Right cardiac atrium (tissue), 5 donors: Measurements from ENCODE around the gene RAB9A. TPM values are rescaled to one million over a fixed set of nuclear protein-coding genes. Genes with fewer than 3 reads are reported as not detected.

Experiments
- ATAC-seq, 2 donors: fragments of 200-7000 bp; cut with Tn5 transposase; one replicate each; pipeline versions ENCODE4 v1.8.0 to v1.9.1; 2020; ENCODE audit warnings: moderate library complexity in 2 of 2, mild to moderate bottlenecking in 1 of 2
- DNase-seq, 3 donors: peaks; one replicate each; pipeline ENCODE4 v3.0.0-alpha.2; 2020
- H3K27ac ChIP-seq: one replicate; pipeline ENCODE4 v1.5.1; 2013; ENCODE audit warnings: mild to moderate bottlenecking, low read length, control low read depth, moderate library complexity
- H3K27me3 ChIP-seq: one replicate; pipeline ENCODE4 v1.6.1; 2013; ENCODE audit not compliant: control insufficient read depth, insufficient read depth
- H3K4me1 ChIP-seq: one replicate; pipeline ENCODE4 v1.6.1; 2013; ENCODE audit warnings: low read length; ENCODE audit not compliant: control insufficient read depth, insufficient read depth
- H3K4me3 ChIP-seq: one replicate; pipeline ENCODE4 v1.5.1; 2013; ENCODE audit warnings: low read length, control low read depth
- H3K9me3 ChIP-seq: one replicate; pipeline ENCODE4 v1.6.1; 2013; ENCODE audit warnings: low read length; ENCODE audit not compliant: control insufficient read depth
- WGBS: extraction: QIAGEN DNeasy Blood & Tissue Kit; methylation state at CpG from one replicate; pipeline ENCODE4 v1.1.7; 2013; 5-methylcytosine and 5-hydroxymethylcytosine counted together
- intact Hi-C, 4 donors: fragments of 100-400 bp; cut with DNase I; formaldehyde crosslinking; loops; one replicate each; pipeline versions ENCODE4 v1.11.0 to v1.14.0; 2022 to 2023
- polyA plus RNA-seq: library from polyadenylated mRNA; stranded (reverse); fragments of 200-250 nt; gene quantifications from one replicate; pipeline ENCODE4 v1.2.3, GENCODE V29; 2013
- total RNA-seq, 4 donors: library from RNA; stranded (reverse); fragmentation: NEBNext Ultra II Directional; extraction: Animal tissue kit (Norgen Biotek cat#: 25700); gene quantifications; one replicate each; pipeline ENCODE4 v1.2.1, GENCODE V29; 2021
- donor health status: healthy with polysubstance abuse.
- donor health status: DM: no; HTN: yes; CAD: no.
- donor health status: DM: no; HTN: no; CAD: no.
- donor health status: DM: no; HTN: yes; CAD: no; lungs with severe emphysema.
- donor health status: DM: yes; HTN: yes; CAD: no.

RAB9A gene
- total and polyA plus RNA-seq, 5 donors, result 18.5 to 20.6 (median 19.4) TPM

- peak; percentile 43 to 48 for ATAC-seq
- Histone ChIP-seq H3K27ac (no peak overlapping the region), H3K27me3 (no peaks in the 10 kb centered on the region), H3K9me3 (no peaks in the 10 kb centered on the region), H3K4me1 (no peaks in the 10 kb centered on the region), H3K4me3 (no peak overlapping the region)
- intact Hi-C loops, result loop anchor here in 2 of 4 donors (5.0 kb wide), 1 partner anchor 91 kb away; no protein-coding TSS in a partner anchor
- WGBS, result 12% methylated on average over 2 of the region's 2 CpGs
- DNase-seq, result peak in 1 of 3 donors; percentile 61
These were observed 58.9 kb downstream of the RAB9A start for GRCh38 chrX:13747836-13748235.

GRCh38 chrX:13748486-13748885 lies 59.6 kb downstream of the RAB9A start:
- 92% methylated on average over 3 of the region's 3 CpGs for WGBS
- Histone ChIP-seq H3K4me1 (no peaks in the 10 kb centered on the region), H3K4me3 (no peak overlapping the region), H3K9me3 (no peaks in the 10 kb centered on the region), H3K27ac (no peak overlapping the region), H3K27me3 (no peaks in the 10 kb centered on the region)
- DNase-seq (no peak), ATAC-seq (no peak)
- intact Hi-C loops, result loop anchor here in 2 of 4 donors (5.0 kb wide), 1 partner anchor 91 kb away; no protein-coding TSS in a partner anchor

GRCh38 chrX:13750204-13750603 lies 61.3 kb downstream of the RAB9A start:
- ATAC-seq (peak in 1 of 2 donors; percentile 41), DNase-seq (no peak)
- Histone ChIP-seq H3K4me1 (no peaks in the 10 kb centered on the region), H3K27me3 (no peaks in the 10 kb centered on the region), H3K9me3 (no peaks in the 10 kb centered on the region), H3K27ac (no peak overlapping the region), H3K4me3 (no peak overlapping the region)
- intact Hi-C loops, result loop anchor here in 2 of 4 donors (5.0 to 10.0 kb wide), 2 partner anchors 93 to 285 kb away; no protein-coding TSS in a partner anchor

- DNase-seq (no peak), ATAC-seq (no peak)
- Histone ChIP-seq H3K9me3 (no peaks in the 10 kb centered on the region), H3K4me3 (no peak overlapping the region), H3K4me1 (no peaks in the 10 kb centered on the region), H3K27ac (no peak overlapping the region), H3K27me3 (no peaks in the 10 kb centered on the region)
- intact Hi-C loops, result loop anchor here in 2 of 4 donors (5.0 to 10.0 kb wide), 2 partner anchors 94 to 284 kb away; no protein-coding TSS in a partner anchor
These were observed 61.9 kb downstream of the RAB9A start for GRCh38 chrX:13750812-13751211.

- 91% methylated on average over 3 of the region's 3 CpGs for WGBS
These were observed 63.2 kb downstream of the RAB9A start for GRCh38 chrX:13752141-13752540.

GRCh38 chrX:13752646-13753045 lies 63.7 kb downstream of the RAB9A start:
- Histone ChIP-seq H3K4me3 (no peak overlapping the region), H3K27ac (no peak overlapping the region), H3K27me3 (no peaks in the 10 kb centered on the region), H3K4me1 (no peaks in the 10 kb centered on the region), H3K9me3 (no peaks in the 10 kb centered on the region)
- DNase-seq, result no peak
- intact Hi-C loops, result loop anchor here in 2 of 4 donors (5.0 to 10.0 kb wide), 2 partner anchors 95 to 282 kb away; no protein-coding TSS in a partner anchor
- 44% methylated on average over 3 of the region's 3 CpGs for WGBS
- ATAC-seq, result no peak

More at GRCh38 chrX:13752141-13752540, 63.2 kb downstream of the RAB9A start:
- intact Hi-C loops, result loop anchor here in 2 of 4 donors (5.0 to 10.0 kb wide), 2 partner anchors 95 to 283 kb away; no protein-coding TSS in a partner anchor
- no peaks in the 10 kb centered on the region for H3K9me3 ChIP-seq
- H3K27me3 ChIP-seq, result no peaks in the 10 kb centered on the region
- H3K4me1 ChIP-seq, result no peaks in the 10 kb centered on the region
- DNase-seq, result no peak
- no peak for ATAC-seq
- H3K4me3 ChIP-seq, result no peak overlapping the region
- H3K27ac ChIP-seq, result no peak overlapping the region

- intact Hi-C loops, result loop anchor here in 2 of 4 donors (5.0 to 10.0 kb wide), 2 partner anchors 97 to 280 kb away; no protein-coding TSS in a partner anchor
- DNase-seq (no peak), ATAC-seq (no peak)
- Histone ChIP-seq H3K4me1 (no peaks in the 10 kb centered on the region), H3K9me3 (no peaks in the 10 kb centered on the region), H3K27me3 (no peaks in the 10 kb centered on the region), H3K27ac (no peak overlapping the region), H3K4me3 (no peak overlapping the region)
- WGBS, result 90% methylated on average over 1 of the region's 1 CpG
These were observed 65.8 kb downstream of the RAB9A start for GRCh38 chrX:13754765-13755164.

- no peak for DNase-seq
- Histone ChIP-seq H3K27ac (no peak overlapping the region), H3K9me3 (no peaks in the 10 kb centered on the region), H3K4me3 (no peak overlapping the region), H3K27me3 (no peaks in the 10 kb centered on the region), H3K4me1 (no peaks in the 10 kb centered on the region)
- no peak for ATAC-seq
- intact Hi-C loops, result loop anchor here in 1 of 4 donors (10.0 kb wide), 1 partner anchor 280 kb away; no protein-coding TSS in a partner anchor
- 79% methylated on average over 1 of the region's 1 CpG for WGBS
These were observed 66.3 kb downstream of the RAB9A start for GRCh38 chrX:13755254-13755653.

- ATAC-seq (no peak), DNase-seq (no peak)
- Histone ChIP-seq H3K4me1 (no peaks in the 10 kb centered on the region), H3K9me3 (no peaks in the 10 kb centered on the region), H3K4me3 (no peak overlapping the region), H3K27ac (no peak overlapping the region), H3K27me3 (no peaks in the 10 kb centered on the region)
- WGBS, result 93% methylated on average over 4 of the region's 4 CpGs
- intact Hi-C loops, result loop anchor here in 1 of 4 donors (10.0 kb wide), 1 partner anchor 278 kb away; no protein-coding TSS in a partner anchor
These were observed 67.5 kb downstream of the RAB9A start for GRCh38 chrX:13756381-13756780.

- H3K4me3 ChIP-seq, result no peak overlapping the region
- peaks cover 3% of the 10 kb centered on the region for H3K4me1 ChIP-seq
- DNase-seq, result no peak
- ATAC-seq, result no peak
- no peaks in the 10 kb centered on the region for H3K27me3 ChIP-seq
- WGBS, result 80% methylated on average over 8 of the region's 8 CpGs
- intact Hi-C loops, result loop anchor here in 1 of 4 donors (10.0 kb wide), 1 partner anchor 276 kb away; no protein-coding TSS in a partner anchor
- no peaks in the 10 kb centered on the region for H3K9me3 ChIP-seq
- no peak overlapping the region for H3K27ac ChIP-seq
These were observed 70.3 kb downstream of the RAB9A start for GRCh38 chrX:13759152-13759718.
